K562 (cell line): Measurements from ENCODE around the gene ANAPC16. TPM values are rescaled to one million over a fixed set of nuclear protein-coding genes. Genes with fewer than 3 reads are reported as not detected.

Source experiments
- BRCA1 ChIP-seq, 2 experiments: fragments of 450-650 bp in 1 of 2; sonication (generic) in 1 of 2; formaldehyde crosslinking in 1 of 2; IDR thresholded peaks; 2 replicates each; pipeline versions ENCODE4 v1.5.0 to v1.6.1; 2017 to 2020; ENCODE audit warnings: mild to moderate bottlenecking in 1 of 2, missing genetic modification reagents in 1 of 2
- CHD1 ChIP-seq: fragments of 200-600 bp; sonication (generic); IDR thresholded peaks from one replicate; pipeline ENCODE4 v1.6.1; 2012; ENCODE audit warnings: mild to moderate bottlenecking, moderate library complexity, low read length, inconsistent platforms
- CREB3L1 ChIP-seq: fragments of 450-650 bp; IDR thresholded peaks from 2 replicates; pipeline ENCODE4 v1.6.1; 2014; ENCODE audit warnings: low read depth, mild to moderate bottlenecking, moderate library complexity, borderline replicate concordance
- CTBP1 ChIP-seq: fragments of 450-650 bp; IDR thresholded peaks from 2 replicates; pipeline ENCODE4 v1.6.1; 2016; ENCODE audit warnings: borderline replicate concordance
- DDX20 ChIP-seq: fragments of 450-650 bp; IDR thresholded peaks from 2 replicates; pipeline ENCODE4 v1.6.1; 2016; ENCODE audit warnings: missing genetic modification characterization, low read depth, mild to moderate bottlenecking, missing compliant biosample characterization, moderate library complexity
- E2F5 ChIP-seq: sonication (generic); formaldehyde crosslinking; IDR thresholded peaks from 2 replicates; pipeline ENCODE4 v1.8.0; 2022; ENCODE audit warnings: mild to moderate bottlenecking, missing genetic modification reagents
- EGR1 ChIP-seq: fragments of 450-650 bp; conservative IDR thresholded peaks from 2 replicates; pipeline ENCODE4 v1.6.1; 2017; ENCODE audit warnings: mild to moderate bottlenecking
- ETV5 ChIP-seq: sonication (generic); formaldehyde crosslinking; IDR thresholded peaks from 2 replicates; pipeline ENCODE4 v1.4.0; 2020; ENCODE audit warnings: low read depth, mild to moderate bottlenecking, missing genetic modification reagents
- HDAC1 ChIP-seq, 2 experiments: fragments of 450-650 bp; IDR thresholded peaks; 2 replicates each; pipeline ENCODE4 v1.6.1; 2016 to 2017; ENCODE audit warnings: inconsistent platforms in 1 of 2, mild to moderate bottlenecking in 1 of 2, moderate library complexity in 1 of 2
- JUNB ChIP-seq: fragments of 450-650 bp; formaldehyde crosslinking; conservative IDR thresholded peaks from 2 replicates; pipeline ENCODE4 v1.4.0; 2020; ENCODE audit warnings: mild to moderate bottlenecking
- MYC ChIP-seq, 2 experiments: fragments of 250-450 bp in 1 of 2; sonication (Bioruptor Pico) in 1 of 2; IDR thresholded peaks; 2 replicates each; pipeline versions ENCODE4 v1.5.1 to v1.6.1; 2012 to 2021; ENCODE audit warnings: low read depth in 2 of 2, borderline replicate concordance in 1 of 2, improper control_type of control experiment in 1 of 2, low read length in 1 of 2, mild to moderate bottlenecking in 1 of 2, moderate library complexity in 1 of 2
- PHB ChIP-seq: fragments of 250-450 bp; sonication (Bioruptor Pico); IDR thresholded peaks from 2 replicates; pipeline ENCODE4 v1.5.0; 2021
- PHB2 ChIP-seq: fragments of 450-650 bp; IDR thresholded peaks from 2 replicates; pipeline ENCODE4 v1.6.1; 2017; ENCODE audit warnings: low read depth
- ZNF263 ChIP-seq: sonication (generic); formaldehyde crosslinking; IDR thresholded peaks from 2 replicates; pipeline ENCODE4 v1.8.0; 2022; ENCODE audit warnings: mild to moderate bottlenecking, missing genetic modification reagents, borderline replicate concordance
- ZNF347 ChIP-seq: fragments of 450-650 bp; formaldehyde crosslinking; IDR thresholded peaks from 2 replicates; pipeline ENCODE4 v1.4.0; 2020; ENCODE audit warnings: low read depth, mild to moderate bottlenecking, moderate library complexity
- ZNF561 ChIP-seq: fragments of 450-650 bp; formaldehyde crosslinking; conservative IDR thresholded peaks from 2 replicates; pipeline ENCODE4 v1.4.0; 2020; ENCODE audit warnings: mild to moderate bottlenecking, moderate library complexity
- ZNF668 ChIP-seq: fragments of 250-450 bp; sonication (Bioruptor Pico); IDR thresholded peaks from 2 replicates; pipeline ENCODE4 v1.8.0; 2022; ENCODE audit warnings: mild to moderate bottlenecking, inconsistent platforms
- polyA plus RNA-seq, 8 experiments: library from polyadenylated mRNA; depleted of rRNA in 4 of 8; stranded (reverse) in 5 of 8; unstranded in 3 of 8; fragments of >200 nt; fragmentation: Nextera tagmentation in 2 of 8; fragmentation: Illumina TruSeq in 1 of 8; extraction: Ambion mirVana in 2 of 8; extraction: Trizol in 1 of 8; gene quantifications; 2 replicates each; pipeline versions ENCODE4 v1.2.1 to v1.2.3, GENCODE V29; 2011 to 2014; ENCODE audit warnings: inconsistent platforms in 1 of 8, missing spikeins in 1 of 8
- total RNA-seq, 7 experiments: library from RNA; depleted of rRNA in 6 of 7; stranded (reverse); fragments of >200 nt in 6 of 7; fragmentation: Illumina TruSeq in 2 of 7; extraction: Trizol in 2 of 7; gene quantifications; 2 replicates each; pipeline versions ENCODE4 v1.2.1 to v1.2.3, GENCODE V29; 2011 to 2021; ENCODE audit warnings: low replicate concordance in 1 of 7
- TF ChIP-seq, protein P1 (sequence below): fragments of 250-450 bp; sonication (Bioruptor Pico); IDR thresholded peaks from 2 replicates; pipeline ENCODE4 v1.5.0; 2021
- TF ChIP-seq, protein P2 (sequence below): IDR thresholded peaks from 2 replicates; pipeline ENCODE4 v1.6.1; 2014; ENCODE audit warnings: antibody characterized with exemption
- TF ChIP-seq, protein P3 (sequence below), 2 experiments: fragments of 450-650 bp in 1 of 2; sonication (generic) in 1 of 2; formaldehyde crosslinking in 1 of 2; IDR thresholded peaks in 1 of 2; conservative IDR thresholded peaks in 1 of 2; 2 replicates each; pipeline versions ENCODE4 v1.6.1 to v1.8.1; 2016 to 2023; ENCODE audit warnings: mild to moderate bottlenecking in 2 of 2, moderate library complexity in 2 of 2, inconsistent platforms in 1 of 2, missing genetic modification reagents in 1 of 2

The ANAPC16 gene
- total and polyA plus RNA-seq, 9 of the 15 experiments (the other 6 are each of a cell fraction or from before 2014, with no cell fraction given): 42.6 to 208 (median 108) TPM

DNA sequence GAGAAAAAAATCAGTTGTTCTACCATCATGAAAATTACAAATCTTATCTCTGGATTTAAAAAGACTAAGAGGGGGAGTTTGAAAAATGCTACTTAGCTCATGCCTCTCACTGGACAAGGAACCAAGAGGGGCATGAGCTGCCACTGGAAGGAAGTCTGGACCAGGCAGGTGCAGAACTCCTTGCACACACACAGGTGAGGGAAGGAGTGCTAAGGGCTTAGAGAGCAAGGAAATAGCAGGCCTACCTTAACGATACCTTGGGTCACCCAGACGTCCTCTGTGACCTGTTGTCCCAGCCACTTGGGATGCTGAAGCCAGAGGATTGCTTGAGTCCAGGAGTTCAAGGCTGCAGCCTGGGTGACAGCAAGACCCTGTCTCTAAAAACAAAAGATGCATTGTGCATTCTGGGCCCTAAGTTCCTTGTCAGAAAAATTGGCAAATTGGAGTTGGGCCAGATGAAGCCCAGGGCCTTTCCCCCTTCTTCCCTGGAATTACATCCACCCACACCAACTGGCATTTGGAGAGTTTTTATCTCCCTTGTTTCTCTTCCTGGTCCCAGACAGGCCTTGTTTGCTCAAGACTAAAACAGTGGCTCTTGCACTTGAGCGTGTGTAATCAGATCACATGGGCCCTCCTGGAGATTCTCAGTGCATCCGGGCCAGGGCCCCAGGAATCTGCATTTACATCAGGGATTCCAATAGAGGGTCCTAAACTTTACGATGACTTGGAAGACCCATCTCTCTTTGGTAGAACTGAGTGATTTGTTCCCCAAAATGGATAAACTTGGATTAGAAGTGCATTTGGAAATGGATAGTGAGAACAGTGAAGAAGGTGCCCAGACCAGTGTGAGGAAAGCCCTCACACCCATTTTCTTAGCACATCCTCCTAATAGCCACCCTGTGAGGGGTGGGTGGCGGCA, 60.9 kb downstream of the ANAPC16 start (continued):
- no peak for TF ChIP-seq CREB3L1
- TF ChIP-seq ETV5: peak; percentile 98
- TF ChIP-seq, protein P1, sequence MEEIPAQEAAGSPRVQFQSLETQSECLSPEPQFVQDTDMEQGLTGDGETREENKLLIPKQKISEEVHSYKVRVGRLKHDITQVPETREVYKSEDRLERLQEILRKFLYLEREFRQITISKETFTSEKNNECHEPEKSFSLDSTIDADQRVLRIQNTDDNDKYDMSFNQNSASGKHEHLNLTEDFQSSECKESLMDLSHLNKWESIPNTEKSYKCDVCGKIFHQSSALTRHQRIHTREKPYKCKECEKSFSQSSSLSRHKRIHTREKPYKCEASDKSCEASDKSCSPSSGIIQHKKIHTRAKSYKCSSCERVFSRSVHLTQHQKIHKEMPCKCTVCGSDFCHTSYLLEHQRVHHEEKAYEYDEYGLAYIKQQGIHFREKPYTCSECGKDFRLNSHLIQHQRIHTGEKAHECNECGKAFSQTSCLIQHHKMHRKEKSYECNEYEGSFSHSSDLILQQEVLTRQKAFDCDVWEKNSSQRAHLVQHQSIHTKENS: peak; percentile 93
- TF ChIP-seq HDAC1 (IDR thresholded peaks at IDR 0.05): peak in 1 of 2 experiments; percentile 67; a peak in 2 of 4 replicates
- no peak for TF ChIP-seq CTBP1
- TF ChIP-seq, protein P2, sequence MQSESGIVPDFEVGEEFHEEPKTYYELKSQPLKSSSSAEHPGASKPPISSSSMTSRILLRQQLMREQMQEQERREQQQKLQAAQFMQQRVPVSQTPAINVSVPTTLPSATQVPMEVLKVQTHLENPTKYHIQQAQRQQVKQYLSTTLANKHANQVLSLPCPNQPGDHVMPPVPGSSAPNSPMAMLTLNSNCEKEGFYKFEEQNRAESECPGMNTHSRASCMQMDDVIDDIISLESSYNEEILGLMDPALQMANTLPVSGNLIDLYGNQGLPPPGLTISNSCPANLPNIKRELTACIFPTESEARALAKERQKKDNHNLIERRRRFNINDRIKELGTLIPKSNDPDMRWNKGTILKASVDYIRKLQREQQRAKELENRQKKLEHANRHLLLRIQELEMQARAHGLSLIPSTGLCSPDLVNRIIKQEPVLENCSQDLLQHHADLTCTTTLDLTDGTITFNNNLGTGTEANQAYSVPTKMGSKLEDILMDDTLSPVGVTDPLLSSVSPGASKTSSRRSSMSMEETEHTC: 0 out of 2 replicates have a peak, but pooled peaks have one; percentile 34
- TF ChIP-seq PHB2: no peak
- peak; percentile 78 for TF ChIP-seq JUNB (CRISPR knock-in tag)
- TF ChIP-seq E2F5: peak; percentile 90; the same call in 1 of the 2 replicates
- TF ChIP-seq, protein P3, sequence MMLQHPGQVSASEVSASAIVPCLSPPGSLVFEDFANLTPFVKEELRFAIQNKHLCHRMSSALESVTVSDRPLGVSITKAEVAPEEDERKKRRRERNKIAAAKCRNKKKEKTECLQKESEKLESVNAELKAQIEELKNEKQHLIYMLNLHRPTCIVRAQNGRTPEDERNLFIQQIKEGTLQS (IDR thresholded peaks at IDR 0.05): no peak
- TF ChIP-seq, protein P3 (CRISPR knock-in tag; conservative IDR thresholded peaks at IDR 0.05): no peak
- TF ChIP-seq DDX20 (tag): peak; percentile 59; the same call in 1 of the 2 replicates
- peak; percentile 3; the same call in 1 of the 2 replicates for TF ChIP-seq ZNF668 (CRISPR knock-in tag)
- TF ChIP-seq EGR1: no peak
- TF ChIP-seq ZNF561 (CRISPR knock-in tag): peak; percentile 70; the same call in 1 of the 2 replicates
- no peak for TF ChIP-seq BRCA1 (IDR thresholded peaks at IDR 0.05)
- no peak for TF ChIP-seq BRCA1 (CRISPR knock-in tag; IDR thresholded peaks at IDR 0.05)
- TF ChIP-seq ZNF263 (CRISPR knock-in tag): no peak
- peak; percentile 79 for TF ChIP-seq MYC (IDR thresholded peaks at IDR 0.05; ENCODE audit: low read depth, low read length)
- TF ChIP-seq MYC (CRISPR knock-in tag; IDR thresholded peaks at IDR 0.05; ENCODE audit: borderline replicate concordance, low read depth): peak; percentile 87
- TF ChIP-seq ZNF347 (CRISPR knock-in tag): no peak
- TF ChIP-seq CHD1: no peak
- TF ChIP-seq PHB (CRISPR knock-in tag): peak; percentile 99
